C4-2B (cell line): ENCODE results near the gene PRDM8.

Experiments used
- H3K27ac ChIP-seq: fragments of 450-650 bp; 2 replicates; pipeline ENCODE4 v1.5.1; 2017
- CTCF ChIP-seq: fragments of 450-650 bp; conservative IDR thresholded peaks from 2 replicates; pipeline ENCODE4 v1.5.1; 2017; ENCODE audit warnings: mild to moderate bottlenecking
- ZFX ChIP-seq: fragments of 450-650 bp; IDR thresholded peaks from 2 replicates; pipeline ENCODE4 v1.6.1; 2017

The PRDM8 gene

GRCh38 chr4:80196922-80197573 lies at the start of gene PRDM8:
TSS of gene PRDM8 (plus strand) at chr4:80197503. CDS start at chr4:80200081, 2,578 bp downstream.
- TF ChIP-seq CTCF = no peak
- no peak for TF ChIP-seq ZFX
- no peak within 1 kb of the TSS for H3K27ac ChIP-seq

- H3K27ac ChIP-seq = no peak overlapping the region
- TF ChIP-seq ZFX (no peak), CTCF (no peak)
Observed at GRCh38 chr4:80150387-80151180, 46.7 kb upstream of the PRDM8 start.

- H3K27ac ChIP-seq = no peak overlapping the region
- TF ChIP-seq ZFX = no peak
- TF ChIP-seq CTCF = no peak
Observed at GRCh38 chr4:80151981-80152380, 45.3 kb upstream of the PRDM8 start.

- no peak overlapping the region for H3K27ac ChIP-seq
- no peak for TF ChIP-seq ZFX
- TF ChIP-seq CTCF = no peak
Observed at GRCh38 chr4:80153874-80154544, 43.3 kb upstream of the PRDM8 start.

- no peak overlapping the region for H3K27ac ChIP-seq
- TF ChIP-seq CTCF = no peak
- TF ChIP-seq ZFX = no peak
Observed at GRCh38 chr4:80154545-80154933, 42.8 kb upstream of the PRDM8 start.

GRCh38 chr4:80155316-80155982 lies 41.9 kb upstream of the PRDM8 start:
- H3K27ac ChIP-seq = no peak overlapping the region
- TF ChIP-seq ZFX (no peak), CTCF (no peak)
